Astrocyte (in vitro differentiated cells and primary cell): ENCODE results near the gene CERKL.

Experiments used
- EZH2 ChIP-seq: IDR thresholded peaks from 2 replicates; pipeline ENCODE4 v1.6.1; 2012; ENCODE audit warnings: mild to moderate bottlenecking, low read length, inconsistent platforms; ENCODE audit not compliant: insufficient read depth
- TF ChIP-seq, protein P1 (sequence below): IDR thresholded peaks from 2 replicates; pipeline ENCODE4 v1.5.1; 2011; ENCODE audit warnings: low read depth, mild to moderate bottlenecking, inconsistent platforms, low read length, moderate library complexity; ENCODE audit not compliant: insufficient read depth

DNA sequence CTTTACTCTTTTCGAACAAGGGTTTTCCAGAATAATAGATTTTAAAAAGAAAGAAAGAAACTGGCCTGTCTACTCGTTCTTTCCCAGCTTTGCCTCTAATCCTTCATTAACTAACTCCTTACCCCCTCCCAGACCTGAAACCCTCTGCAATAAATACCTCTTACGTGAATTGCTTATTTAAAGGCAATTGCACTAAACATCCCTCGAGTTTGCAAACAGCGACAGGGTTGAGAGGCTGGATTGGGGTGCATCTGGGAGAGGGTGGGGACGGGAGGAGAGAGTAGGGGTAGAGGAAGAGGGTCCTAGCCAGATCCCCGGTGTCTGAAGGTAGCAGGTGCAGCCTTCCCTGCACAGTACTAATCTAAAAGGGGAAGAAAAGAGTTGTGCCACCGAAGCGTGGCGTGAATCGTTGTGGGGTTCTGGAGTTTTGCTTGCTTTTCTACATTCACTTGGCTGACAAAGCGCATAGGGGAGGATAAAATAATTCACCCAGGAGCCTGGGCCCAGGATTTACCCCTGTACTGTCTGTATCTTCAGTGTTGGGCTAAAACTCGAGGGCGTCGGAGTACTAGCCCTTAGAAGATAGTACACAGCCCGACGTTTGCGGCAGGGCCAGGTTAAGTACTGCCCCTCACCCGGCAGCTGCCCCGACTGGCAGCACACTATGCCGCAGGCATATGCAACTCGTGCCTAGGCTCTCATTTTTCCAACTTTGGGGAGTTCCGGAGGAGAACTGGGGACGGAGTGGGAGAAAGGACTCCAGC lies 25.3 kb upstream of the CERKL start:
- TF ChIP-seq, protein P1, sequence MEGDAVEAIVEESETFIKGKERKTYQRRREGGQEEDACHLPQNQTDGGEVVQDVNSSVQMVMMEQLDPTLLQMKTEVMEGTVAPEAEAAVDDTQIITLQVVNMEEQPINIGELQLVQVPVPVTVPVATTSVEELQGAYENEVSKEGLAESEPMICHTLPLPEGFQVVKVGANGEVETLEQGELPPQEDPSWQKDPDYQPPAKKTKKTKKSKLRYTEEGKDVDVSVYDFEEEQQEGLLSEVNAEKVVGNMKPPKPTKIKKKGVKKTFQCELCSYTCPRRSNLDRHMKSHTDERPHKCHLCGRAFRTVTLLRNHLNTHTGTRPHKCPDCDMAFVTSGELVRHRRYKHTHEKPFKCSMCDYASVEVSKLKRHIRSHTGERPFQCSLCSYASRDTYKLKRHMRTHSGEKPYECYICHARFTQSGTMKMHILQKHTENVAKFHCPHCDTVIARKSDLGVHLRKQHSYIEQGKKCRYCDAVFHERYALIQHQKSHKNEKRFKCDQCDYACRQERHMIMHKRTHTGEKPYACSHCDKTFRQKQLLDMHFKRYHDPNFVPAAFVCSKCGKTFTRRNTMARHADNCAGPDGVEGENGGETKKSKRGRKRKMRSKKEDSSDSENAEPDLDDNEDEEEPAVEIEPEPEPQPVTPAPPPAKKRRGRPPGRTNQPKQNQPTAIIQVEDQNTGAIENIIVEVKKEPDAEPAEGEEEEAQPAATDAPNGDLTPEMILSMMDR: no peak
- no peak for TF ChIP-seq EZH2
